ENCODE data around the gene ZMIZ1.

DNA sequence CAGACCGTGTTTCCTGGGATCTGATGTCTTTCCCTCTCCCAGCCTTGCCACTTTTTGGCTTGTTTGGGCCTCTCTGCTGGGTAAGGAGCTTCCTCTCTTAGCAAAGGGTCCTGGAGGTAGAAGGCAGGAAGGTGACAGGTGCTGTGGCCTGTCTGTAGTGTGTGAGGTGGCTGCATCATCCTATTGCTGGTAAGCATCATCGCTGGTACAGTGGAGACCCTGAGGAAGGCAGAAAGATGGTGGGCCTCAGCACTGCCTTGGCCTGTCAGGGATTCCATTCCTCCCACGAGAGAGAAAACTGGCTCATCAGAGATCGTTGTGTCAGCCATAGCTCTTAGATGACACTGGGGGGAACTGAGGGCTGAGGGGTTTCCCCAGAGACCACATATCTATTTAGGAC lies 46.5 kb downstream of the ZMIZ1 start:
- TF ChIP-seq, protein P1, sequence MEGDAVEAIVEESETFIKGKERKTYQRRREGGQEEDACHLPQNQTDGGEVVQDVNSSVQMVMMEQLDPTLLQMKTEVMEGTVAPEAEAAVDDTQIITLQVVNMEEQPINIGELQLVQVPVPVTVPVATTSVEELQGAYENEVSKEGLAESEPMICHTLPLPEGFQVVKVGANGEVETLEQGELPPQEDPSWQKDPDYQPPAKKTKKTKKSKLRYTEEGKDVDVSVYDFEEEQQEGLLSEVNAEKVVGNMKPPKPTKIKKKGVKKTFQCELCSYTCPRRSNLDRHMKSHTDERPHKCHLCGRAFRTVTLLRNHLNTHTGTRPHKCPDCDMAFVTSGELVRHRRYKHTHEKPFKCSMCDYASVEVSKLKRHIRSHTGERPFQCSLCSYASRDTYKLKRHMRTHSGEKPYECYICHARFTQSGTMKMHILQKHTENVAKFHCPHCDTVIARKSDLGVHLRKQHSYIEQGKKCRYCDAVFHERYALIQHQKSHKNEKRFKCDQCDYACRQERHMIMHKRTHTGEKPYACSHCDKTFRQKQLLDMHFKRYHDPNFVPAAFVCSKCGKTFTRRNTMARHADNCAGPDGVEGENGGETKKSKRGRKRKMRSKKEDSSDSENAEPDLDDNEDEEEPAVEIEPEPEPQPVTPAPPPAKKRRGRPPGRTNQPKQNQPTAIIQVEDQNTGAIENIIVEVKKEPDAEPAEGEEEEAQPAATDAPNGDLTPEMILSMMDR (IDR thresholded peaks at IDR 0.05), result no peak
- no peak for TF ChIP-seq POLR2A (IDR thresholded peaks at IDR 0.05)

Measured in suprapubic skin (tissue), 3 donors.